Measurements from ENCODE around the gene UNC79.

Gene UNC79

DNA sequence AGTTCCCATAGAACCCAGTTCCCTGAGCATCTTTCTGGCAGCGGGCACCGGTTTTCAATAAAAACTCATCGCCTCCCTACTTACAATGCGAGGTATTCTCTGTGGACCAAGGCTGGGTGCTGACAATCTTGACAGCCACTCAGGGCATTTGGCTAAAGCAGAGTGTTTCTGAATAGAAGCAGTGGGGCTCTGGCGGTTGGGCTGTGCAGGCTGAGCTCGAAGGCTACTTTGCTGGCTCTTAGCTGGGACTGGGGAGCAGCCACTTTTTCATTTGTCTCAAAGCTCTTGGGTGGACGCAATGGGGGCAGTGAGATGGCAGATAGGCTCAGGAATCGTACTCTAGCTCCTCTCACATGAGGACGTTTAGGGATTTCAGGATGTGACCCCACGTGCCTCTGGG is 151.8 kb downstream of the UNC79 start:
- TF ChIP-seq, protein P1, sequence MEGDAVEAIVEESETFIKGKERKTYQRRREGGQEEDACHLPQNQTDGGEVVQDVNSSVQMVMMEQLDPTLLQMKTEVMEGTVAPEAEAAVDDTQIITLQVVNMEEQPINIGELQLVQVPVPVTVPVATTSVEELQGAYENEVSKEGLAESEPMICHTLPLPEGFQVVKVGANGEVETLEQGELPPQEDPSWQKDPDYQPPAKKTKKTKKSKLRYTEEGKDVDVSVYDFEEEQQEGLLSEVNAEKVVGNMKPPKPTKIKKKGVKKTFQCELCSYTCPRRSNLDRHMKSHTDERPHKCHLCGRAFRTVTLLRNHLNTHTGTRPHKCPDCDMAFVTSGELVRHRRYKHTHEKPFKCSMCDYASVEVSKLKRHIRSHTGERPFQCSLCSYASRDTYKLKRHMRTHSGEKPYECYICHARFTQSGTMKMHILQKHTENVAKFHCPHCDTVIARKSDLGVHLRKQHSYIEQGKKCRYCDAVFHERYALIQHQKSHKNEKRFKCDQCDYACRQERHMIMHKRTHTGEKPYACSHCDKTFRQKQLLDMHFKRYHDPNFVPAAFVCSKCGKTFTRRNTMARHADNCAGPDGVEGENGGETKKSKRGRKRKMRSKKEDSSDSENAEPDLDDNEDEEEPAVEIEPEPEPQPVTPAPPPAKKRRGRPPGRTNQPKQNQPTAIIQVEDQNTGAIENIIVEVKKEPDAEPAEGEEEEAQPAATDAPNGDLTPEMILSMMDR (IDR thresholded peaks at IDR 0.05; ENCODE audit: extremely low read depth, insufficient read depth, missing control alignments): no peak
- in situ Hi-C loops (cut with MboI; ENCODE audit: low pct_unique_long_range_greater_than_20kb, low sequenced_read_pairs, unreplicated experiment): no loop called here

DNA sequence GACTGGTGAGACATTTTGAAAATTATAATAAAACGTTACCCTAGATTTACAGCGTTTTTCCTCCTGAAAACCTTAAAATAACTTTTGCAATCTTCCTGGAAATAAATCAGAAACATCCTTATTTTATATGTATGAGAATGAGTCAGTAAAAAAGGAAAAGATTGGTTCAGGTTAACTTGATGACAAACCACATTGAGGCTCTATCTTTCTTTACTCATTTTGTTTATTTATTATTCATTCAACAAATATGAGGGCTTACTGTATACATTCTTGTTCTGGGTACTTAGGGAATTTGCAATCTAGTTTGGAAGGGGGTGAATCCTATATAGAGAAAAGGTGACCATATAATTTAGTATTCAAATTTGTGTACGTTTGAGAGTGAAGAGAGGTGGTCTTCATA is 156.6 kb downstream of the UNC79 start:
- in situ Hi-C loops (cut with MboI; ENCODE audit: low pct_unique_long_range_greater_than_20kb, low sequenced_read_pairs, unreplicated experiment): no loop called here

More for the DNA sequence above, 151.8 kb downstream of the UNC79 start:
- DNase-seq (ENCODE audit: low spot score): no peak

DNA sequence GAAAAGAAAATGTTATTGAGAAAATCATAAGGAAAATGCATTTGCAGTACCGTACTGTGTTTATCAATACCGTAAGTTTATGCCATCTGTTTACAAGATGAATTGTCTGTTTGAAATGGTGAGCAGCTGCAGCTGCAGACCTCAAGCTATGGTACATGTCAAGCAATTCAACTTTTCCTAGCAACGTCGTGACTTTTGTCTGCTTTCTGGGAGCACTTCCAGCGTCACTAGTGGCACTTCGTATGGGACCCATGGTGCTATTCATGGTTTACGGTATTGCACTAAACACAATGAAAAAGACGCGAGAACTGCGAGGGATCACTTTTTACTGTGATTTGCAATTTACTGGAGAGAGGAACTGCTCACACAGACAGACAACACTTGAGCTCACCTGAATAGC is 160.8 kb downstream of the UNC79 start:
- TF ChIP-seq, protein P1 (IDR thresholded peaks at IDR 0.05; ENCODE audit: extremely low read depth, insufficient read depth, missing control alignments): no peak
- DNase-seq (ENCODE audit: low spot score): no peak
- in situ Hi-C loops (cut with MboI; ENCODE audit: low pct_unique_long_range_greater_than_20kb, low sequenced_read_pairs, unreplicated experiment): no loop called here

More for the DNA sequence above, 156.6 kb downstream of the UNC79 start:
- TF ChIP-seq, protein P1 (IDR thresholded peaks at IDR 0.05; ENCODE audit: extremely low read depth, insufficient read depth, missing control alignments): no peak
- no peak for DNase-seq (ENCODE audit: low spot score)

DNA sequence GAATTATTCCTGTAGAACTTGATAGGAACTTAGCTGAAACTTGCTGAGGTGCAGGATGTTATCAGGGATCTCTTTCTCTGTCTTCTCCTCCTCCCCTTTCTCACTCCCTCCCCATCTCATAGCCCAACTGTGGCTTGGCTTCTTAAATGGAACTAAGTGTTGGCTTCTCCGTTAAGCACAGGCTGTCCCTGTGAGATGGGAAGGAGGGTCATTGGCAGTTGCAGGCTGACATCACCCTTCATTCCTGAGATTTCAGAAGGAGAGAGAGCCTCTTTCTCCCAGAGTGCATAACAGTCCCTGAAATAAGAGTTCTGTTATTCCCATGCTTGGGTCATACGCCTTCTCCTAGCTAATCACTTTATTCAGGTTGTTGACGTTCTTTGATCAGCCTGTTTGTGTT is 162.0 kb downstream of the UNC79 start:
- in situ Hi-C loops (cut with MboI; ENCODE audit: low pct_unique_long_range_greater_than_20kb, low sequenced_read_pairs, unreplicated experiment): no loop called here
- no peak for DNase-seq (ENCODE audit: low spot score)
- TF ChIP-seq, protein P1 (IDR thresholded peaks at IDR 0.05; ENCODE audit: extremely low read depth, insufficient read depth, missing control alignments): no peak

DNA sequence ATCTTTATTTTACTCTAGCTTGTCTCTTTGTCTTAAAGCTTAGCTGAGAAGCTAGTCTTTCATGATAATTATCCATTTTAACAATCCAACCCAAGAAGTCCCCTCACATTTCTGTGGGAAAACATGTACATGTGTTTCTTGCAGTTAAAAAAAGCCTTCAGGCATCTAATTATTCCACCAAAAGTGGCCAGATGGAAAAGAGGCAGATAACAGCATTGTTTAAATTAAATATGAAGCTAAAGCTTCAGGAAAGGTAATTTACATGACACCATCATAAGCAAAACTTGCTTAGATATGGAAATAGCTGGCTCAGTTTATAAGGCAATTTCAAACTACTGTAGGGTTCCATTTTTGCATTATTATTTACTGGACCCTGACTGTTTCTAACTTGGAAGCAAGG is 175.4 kb downstream of the UNC79 start:
- no peak for DNase-seq (ENCODE audit: low spot score)
- TF ChIP-seq, protein P1 (IDR thresholded peaks at IDR 0.05; ENCODE audit: extremely low read depth, insufficient read depth, missing control alignments): no peak
- in situ Hi-C loops (cut with MboI; ENCODE audit: low pct_unique_long_range_greater_than_20kb, low sequenced_read_pairs, unreplicated experiment): no loop called here

DNA sequence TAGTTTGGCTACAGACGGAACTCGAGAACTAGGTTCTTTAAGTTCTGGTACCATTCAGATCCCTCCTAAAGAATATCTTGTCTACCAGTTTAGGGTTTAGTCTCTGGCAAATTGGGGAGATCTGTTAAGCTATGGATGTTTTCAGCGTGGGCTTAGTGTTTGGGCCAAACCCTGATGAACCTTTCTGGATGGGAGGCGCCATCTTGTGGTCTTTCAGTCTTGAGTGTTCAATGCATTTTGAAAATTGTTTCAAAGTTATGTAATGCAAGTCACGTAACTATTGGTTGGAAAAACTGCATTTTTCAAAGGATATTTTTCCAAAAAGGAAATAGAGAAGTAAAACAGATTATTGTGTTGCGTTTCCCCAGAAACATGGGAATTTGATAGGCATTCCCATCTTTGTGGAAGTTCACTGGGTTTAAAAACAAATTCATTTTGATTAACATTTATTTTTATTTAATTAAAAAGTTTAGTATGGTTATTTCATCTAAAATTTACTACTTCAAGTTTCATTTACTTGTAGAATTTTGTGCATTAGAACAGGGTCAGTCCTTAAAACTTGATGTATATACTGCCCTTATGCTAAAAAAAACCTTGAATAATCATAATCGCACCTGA is 188.5 kb downstream of the UNC79 start:
- in situ Hi-C loops (cut with MboI; ENCODE audit: low pct_unique_long_range_greater_than_20kb, low sequenced_read_pairs, unreplicated experiment): loop anchor here (10.0 kb wide), 1 partner anchor 394 kb away; no protein-coding TSS in a partner anchor

More for the DNA sequence above, 188.5 kb downstream of the UNC79 start:
- TF ChIP-seq, protein P1 (IDR thresholded peaks at IDR 0.05; ENCODE audit: extremely low read depth, insufficient read depth, missing control alignments): peak; percentile 70
- peak; percentile 52 for DNase-seq (ENCODE audit: low spot score)
